Mesodermal cell (in vitro differentiated cells): Measurements from ENCODE around the gene ARRDC2.
A peak's percentile ranks its signal among the peaks of the same experiment; 100 is the strongest.
"Not testable (repeated sequence)": the region's sequence is repeated elsewhere in the genome, so short reads cannot be mapped to it uniquely, and the experiment has no call there.

ENCODE experiments used
- H3K27ac ChIP-seq: 2 replicates; pipeline ENCODE4 v1.7.0; 2013; ENCODE audit warnings: mild to moderate bottlenecking, low read depth, low read length, moderate library complexity; ENCODE audit not compliant: severe bottlenecking
- H3K36me3 ChIP-seq: 2 replicates; pipeline ENCODE4 v1.7.1; 2013; ENCODE audit warnings: mild to moderate bottlenecking, low read length, moderate library complexity; ENCODE audit not compliant: control insufficient read depth, insufficient read depth
- H3K4me1 ChIP-seq: one replicate; pipeline ENCODE4 v1.7.1; 2013; ENCODE audit warnings: mild to moderate bottlenecking, low read length; ENCODE audit not compliant: insufficient read depth, control insufficient read depth, poor library complexity, severe bottlenecking
- H3K4me3 ChIP-seq: 2 replicates; pipeline ENCODE4 v1.7.0; 2013; ENCODE audit warnings: low read length, control low read depth, mild to moderate bottlenecking; ENCODE audit not compliant: insufficient read depth, poor library complexity, severe bottlenecking; ENCODE audit errors: extremely low read depth
- H3K9me3 ChIP-seq: 2 replicates; pipeline ENCODE4 v1.7.1; 2013; ENCODE audit warnings: mild to moderate bottlenecking, low read length, moderate library complexity; ENCODE audit not compliant: control insufficient read depth
- WGBS, 2 experiments: methylation state at CpG; one replicate each; pipeline ENCODE4 v1.1.5; 2013; ENCODE audit warnings: missing lambda C conversion rate in 2 of 2; ENCODE audit not compliant: insufficient coverage in 2 of 2; 5-methylcytosine and 5-hydroxymethylcytosine counted together

The ARRDC2 gene

DNA sequence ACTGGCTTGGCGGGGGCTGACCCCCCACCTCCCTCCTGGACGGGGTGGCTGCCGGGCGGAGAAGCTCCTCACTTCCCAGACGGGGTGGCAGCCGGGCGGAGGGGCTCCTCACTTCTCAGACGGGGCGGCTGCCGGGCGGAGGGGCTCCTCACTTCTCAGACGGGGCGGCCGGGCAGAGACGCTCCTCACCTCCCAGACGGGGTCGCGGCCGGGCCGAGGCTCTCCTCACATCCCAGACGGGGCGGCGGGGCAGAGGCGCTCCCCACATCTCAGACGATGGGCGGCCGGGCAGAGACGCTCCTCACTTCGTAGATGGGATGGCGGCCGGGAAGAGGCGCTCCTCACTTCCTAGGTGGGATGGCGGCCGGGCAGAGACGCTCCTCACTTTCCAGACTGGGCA lies 2.2 kb upstream of the ARRDC2 start:
- not testable (repeated sequence) for H3K9me3 ChIP-seq, H3K27ac ChIP-seq, H3K4me1 ChIP-seq, H3K4me3 ChIP-seq
- 95% methylated on average over 7 of the region's 35 CpGs; no CpG with 5 or more reads in 1 of the 2 experiments for WGBS, 2 experiments
- peaks cover 12% of the 10 kb centered on the region for H3K36me3 ChIP-seq

DNA sequence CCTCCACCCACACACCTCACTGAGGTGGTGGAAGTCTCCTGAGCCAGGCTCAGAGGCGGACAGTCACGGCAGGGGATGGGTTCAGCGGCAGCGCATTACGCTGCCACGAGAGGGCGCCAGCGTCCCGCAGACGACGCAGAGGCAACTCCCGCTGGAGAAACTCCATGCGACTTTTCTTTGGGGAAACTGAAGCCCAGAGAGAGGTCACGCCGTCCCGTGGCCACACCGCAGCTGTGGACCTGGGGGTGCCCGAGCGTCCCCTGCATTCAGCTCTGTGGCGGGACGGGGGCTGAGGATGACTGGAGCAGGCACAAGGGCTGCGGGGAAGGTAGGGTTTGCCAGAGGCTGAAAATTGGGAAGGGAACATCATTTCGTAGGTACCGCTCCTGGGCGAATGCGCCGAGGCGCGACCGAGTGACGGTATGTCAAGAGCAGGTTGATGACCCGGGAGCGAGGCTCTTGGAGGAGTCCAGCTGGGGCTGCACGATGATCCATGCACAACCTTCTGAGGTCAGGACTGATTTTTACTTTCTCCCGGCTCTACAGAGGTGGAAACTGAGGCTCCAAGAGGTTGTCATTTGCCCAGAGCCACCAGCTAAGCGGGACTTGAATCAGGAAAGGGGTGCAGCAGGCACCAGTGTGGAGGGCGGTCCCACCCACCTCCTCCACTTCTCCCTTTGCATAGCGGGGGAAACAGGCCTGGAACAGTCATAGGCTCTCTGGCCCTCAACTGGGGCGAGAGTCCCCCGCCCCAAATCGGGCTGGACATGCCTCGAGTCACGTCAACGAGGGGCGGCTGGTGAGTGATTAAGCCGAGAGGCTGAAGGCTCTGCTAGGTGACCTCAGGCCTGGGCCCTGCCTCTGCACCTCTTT lies 690 bp upstream of the ARRDC2 start:
- H3K36me3 ChIP-seq: peaks cover 12% of the 10 kb centered on the region
- peaks cover 9% of the 10 kb centered on the region for H3K4me1 ChIP-seq
- WGBS, 2 experiments: 2 to 3% methylated on average over 36 to 41 of the region's 46 CpGs
- H3K9me3 ChIP-seq: peaks cover 4% of the 10 kb centered on the region
- no peak overlapping the region for H3K27ac ChIP-seq
- H3K4me3 ChIP-seq: peak overlapping the region; percentile 38

DNA sequence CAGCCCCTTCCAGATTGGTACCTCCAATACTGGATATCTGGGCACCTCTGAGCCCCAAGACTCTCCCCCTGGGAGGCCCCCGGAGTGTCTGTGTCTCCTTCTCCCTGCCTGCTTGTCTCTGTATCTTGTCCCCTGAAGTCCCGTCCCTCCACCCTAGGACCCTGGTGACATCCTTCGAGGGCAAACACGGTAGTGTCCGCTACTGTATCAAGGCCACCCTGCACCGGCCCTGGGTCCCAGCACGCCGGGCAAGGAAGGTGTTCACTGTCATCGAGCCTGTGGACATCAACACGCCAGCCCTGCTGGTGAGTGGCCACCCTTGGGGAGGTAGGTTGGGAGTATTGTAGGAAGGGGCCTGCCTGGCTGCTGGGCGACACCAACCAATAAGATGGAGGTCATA lies 844 bp downstream of the ARRDC2 start:
- H3K4me3 ChIP-seq: no peak overlapping the region
- H3K27ac ChIP-seq: no peak overlapping the region
- H3K36me3 ChIP-seq: peaks cover 12% of the 10 kb centered on the region
- 96 to 97% methylated on average over 8 to 11 of the region's 11 CpGs for WGBS, 2 experiments
- H3K4me1 ChIP-seq: peaks cover 9% of the 10 kb centered on the region
- peaks cover 4% of the 10 kb centered on the region for H3K9me3 ChIP-seq

DNA sequence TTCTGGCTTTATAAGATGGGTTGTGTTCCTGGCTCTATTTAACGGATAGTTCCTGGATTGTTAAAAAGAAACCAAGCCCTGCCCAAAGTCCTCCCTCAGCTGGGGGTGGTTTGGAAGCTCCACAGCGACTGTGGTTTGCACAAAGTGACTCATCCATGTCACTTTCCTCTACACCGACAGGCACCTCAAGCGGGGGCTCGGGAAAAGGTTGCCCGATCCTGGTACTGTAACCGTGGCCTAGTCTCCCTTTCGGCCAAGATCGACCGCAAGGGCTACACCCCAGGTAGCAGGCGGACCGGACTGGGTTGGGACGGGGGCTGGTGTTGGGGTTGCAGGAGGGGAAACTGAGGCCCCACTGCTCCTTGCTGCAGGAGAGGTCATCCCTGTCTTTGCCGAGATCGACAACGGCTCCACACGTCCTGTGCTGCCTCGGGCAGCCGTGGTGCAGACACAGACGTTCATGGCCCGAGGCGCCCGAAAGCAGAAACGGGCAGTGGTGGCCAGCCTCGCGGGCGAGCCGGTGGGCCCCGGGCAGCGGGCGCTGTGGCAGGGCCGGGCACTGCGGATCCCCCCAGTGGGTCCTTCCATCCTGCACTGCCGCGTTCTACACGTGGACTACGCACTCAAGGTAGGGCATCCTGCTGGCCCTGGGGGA lies 1.6 kb downstream of the ARRDC2 start:
- Histone ChIP-seq H3K4me1 (peaks cover 9% of the 10 kb centered on the region), H3K36me3 (peaks cover 12% of the 10 kb centered on the region), H3K27ac (no peak overlapping the region), H3K4me3 (no peak overlapping the region), H3K9me3 (peaks cover 4% of the 10 kb centered on the region)
- 94 to 96% methylated on average over 31 to 35 of the region's 37 CpGs for WGBS, 2 experiments

DNA sequence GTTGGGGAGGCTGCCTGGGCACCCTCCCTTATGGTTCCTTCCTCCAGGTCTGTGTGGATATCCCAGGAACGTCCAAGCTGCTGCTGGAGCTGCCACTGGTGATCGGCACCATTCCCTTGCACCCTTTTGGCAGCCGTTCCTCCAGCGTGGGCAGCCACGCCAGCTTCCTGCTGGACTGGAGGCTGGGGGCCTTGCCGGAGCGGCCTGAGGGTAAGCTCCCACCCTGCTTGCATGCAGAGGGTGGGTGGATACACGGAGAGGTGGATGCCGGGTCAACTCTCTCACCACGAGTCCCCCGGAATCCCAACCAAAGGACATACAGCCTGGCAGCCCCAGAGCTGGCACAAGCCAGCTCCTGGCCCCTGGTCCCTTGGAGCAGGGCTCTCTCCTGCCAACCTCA lies 2.2 kb downstream of the ARRDC2 start:
- Histone ChIP-seq H3K9me3 (peaks cover 4% of the 10 kb centered on the region), H3K36me3 (peaks cover 12% of the 10 kb centered on the region), H3K4me1 (peaks cover 9% of the 10 kb centered on the region), H3K4me3 (no peak overlapping the region), H3K27ac (no peak overlapping the region)
- WGBS, 2 experiments: 96 to 97% methylated on average over 11 of the region's 11 CpGs

DNA sequence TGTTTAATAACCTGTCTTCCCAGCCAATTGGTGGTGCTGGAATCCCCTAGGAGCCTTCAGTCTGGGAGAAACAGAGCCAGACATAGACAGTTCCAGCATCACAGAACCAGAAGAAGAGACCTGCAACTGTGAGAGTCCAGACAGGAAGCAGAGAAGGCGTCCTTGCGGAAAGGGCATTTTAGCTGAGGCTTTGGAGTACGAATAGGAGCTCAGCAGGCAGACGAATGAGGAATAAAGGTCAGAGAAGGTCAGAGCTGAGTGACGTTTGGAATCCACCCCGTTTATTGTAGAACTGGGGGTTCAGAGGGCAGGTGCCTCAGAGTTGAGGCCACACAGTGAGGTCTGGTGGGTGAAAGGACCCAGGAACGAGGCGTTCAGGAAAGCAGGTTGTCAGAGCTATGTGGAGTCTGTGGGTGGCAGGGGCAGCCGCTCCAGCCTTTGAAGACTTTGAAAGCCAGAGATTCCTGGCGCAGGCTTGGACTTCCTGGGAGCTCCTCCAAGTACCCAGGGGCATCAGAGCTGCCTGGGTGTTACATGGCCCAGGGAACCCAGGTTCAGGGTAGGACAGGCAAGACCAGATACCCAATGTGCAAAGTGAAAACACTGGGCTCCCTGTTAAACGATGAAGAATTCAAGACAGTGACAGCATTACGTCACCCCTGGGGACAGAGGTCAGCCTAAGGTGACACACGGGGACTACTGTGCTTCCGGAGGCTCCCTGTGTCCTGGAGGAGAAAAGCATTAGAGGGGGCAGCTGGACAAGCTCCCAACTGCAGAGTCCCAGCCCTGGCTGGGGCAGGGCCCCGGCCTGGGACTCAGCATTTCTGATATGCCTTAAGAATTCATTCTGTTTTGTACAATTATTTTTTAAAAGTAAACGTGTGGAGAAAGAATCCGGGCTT lies 5.5 kb downstream of the ARRDC2 start:
- Histone ChIP-seq H3K9me3 (no peaks in the 10 kb centered on the region), H3K36me3 (peaks cover 12% of the 10 kb centered on the region), H3K4me1 (peaks cover 6% of the 10 kb centered on the region), H3K4me3 (no peak overlapping the region), H3K27ac (no peak overlapping the region)
- WGBS, 2 experiments: 78 to 80% methylated on average over 15 to 16 of the region's 17 CpGs

DNA sequence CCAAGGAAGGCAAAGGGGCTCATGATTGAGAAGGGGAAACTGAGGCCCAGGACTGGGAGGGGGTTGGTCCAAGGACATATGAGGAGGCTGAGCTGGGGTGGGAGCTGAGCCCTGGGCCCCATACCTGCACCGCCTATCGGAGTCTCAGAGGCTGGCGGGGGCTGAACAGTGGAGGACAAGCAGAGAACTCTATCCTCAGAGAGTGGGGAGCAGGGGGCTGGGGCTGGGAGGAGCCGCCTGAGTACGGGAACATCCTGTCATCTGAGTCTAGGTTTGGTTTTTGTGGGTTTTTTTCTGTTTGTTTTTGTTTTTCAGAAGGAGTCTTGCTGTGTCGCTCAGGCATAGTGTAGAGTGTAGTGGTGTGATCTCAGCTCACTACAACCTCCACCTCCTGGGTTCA lies 6.2 kb downstream of the ARRDC2 start:
- peaks cover 12% of the 10 kb centered on the region for H3K36me3 ChIP-seq
- H3K9me3 ChIP-seq: no peaks in the 10 kb centered on the region
- 80 to 92% methylated on average over 3 to 5 of the region's 6 CpGs for WGBS, 2 experiments
- H3K4me3 ChIP-seq: no peak overlapping the region
- no peak overlapping the region for H3K27ac ChIP-seq
- H3K4me1 ChIP-seq: peaks cover 3% of the 10 kb centered on the region

DNA sequence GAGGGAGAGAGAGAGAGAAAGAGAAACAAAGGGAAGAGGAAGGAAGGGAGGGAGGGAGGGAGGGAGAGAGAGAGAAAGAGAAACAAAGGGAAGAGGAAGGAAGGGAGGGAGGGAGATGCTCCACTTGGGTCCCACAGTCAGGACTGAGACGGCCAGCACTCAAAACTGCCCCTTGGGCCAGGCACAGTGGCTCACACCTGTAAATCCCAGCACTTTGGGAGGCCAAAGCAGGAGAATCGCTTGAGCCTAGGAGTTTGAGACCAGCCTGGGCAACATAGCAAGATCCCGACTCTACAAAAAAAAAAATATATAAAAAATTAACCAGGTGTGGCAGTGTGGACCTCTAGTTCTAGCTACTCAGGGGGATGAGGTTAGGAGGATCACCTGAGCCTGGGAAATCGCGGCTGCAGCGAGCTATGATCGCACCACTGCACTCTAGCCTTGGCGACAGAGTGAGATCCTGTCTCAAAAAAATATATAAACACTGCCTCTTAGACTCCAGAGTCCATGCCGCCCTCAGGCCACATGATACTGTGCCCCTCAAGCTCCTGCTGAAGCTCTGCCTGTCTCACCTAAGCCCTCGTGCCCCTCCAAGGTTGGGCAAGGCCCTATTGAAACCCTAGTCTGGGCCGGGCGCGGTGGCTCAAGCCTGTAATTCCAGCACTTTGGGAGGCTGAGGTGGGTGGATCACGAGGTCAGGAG lies 8.4 kb downstream of the ARRDC2 start:
- no peaks in the 10 kb centered on the region for H3K9me3 ChIP-seq
- H3K4me1 ChIP-seq: no peaks in the 10 kb centered on the region
- no peak overlapping the region for H3K4me3 ChIP-seq
- 87 to 91% methylated on average over 9 to 13 of the region's 14 CpGs for WGBS, 2 experiments
- no peak overlapping the region for H3K27ac ChIP-seq
- no peaks in the 10 kb centered on the region for H3K36me3 ChIP-seq

DNA sequence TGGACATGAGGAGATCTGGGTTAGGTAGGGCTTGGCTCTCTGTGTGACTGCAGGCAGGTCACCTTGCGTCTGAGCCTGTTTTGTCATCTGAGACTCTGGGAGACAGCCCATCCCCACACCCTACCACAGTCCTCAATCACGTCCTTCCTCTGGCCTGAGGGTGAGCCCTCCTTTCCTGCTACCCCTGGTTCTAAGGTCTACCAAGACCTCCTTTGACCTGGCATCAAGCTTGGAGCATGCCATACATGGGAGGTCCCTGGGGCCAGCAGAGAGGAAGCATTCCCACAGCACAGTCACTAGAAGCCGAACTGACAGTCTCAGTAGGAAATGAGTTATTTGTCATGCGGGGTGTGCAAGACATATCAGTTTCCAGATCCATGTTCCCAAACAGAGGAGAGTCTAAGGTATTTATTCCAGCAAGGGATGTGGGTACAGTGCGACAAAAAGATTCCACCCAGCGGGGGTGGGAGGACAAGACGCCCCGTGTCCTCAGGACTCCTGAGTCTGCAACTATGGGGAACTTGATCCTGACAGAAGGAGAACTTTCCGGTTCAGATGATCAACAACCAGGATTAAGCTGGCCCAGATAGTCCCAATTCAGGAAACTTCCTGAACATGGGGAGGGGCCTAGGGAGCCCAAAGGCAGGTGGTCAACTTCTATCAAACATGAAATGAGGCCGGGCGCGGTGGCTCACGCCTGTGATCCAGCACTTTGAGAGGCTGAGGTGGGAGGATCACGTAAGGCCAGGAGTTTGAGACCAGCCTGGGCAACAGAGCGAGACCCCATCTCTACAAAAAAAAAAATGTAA lies 9.5 kb downstream of the ARRDC2 start:
- Histone ChIP-seq H3K4me1 (peaks cover 4% of the 10 kb centered on the region), H3K27ac (no peak overlapping the region), H3K4me3 (no peak overlapping the region), H3K9me3 (no peaks in the 10 kb centered on the region), H3K36me3 (no peaks in the 10 kb centered on the region)
- WGBS, 2 experiments: 88 to 90% methylated on average over 13 to 15 of the region's 15 CpGs
